Progenitor cell of endocrine pancreas (in vitro differentiated cells): ENCODE results near the gene UPK1A. TPM values are rescaled to one million over a fixed set of nuclear protein-coding genes. Genes with fewer than 3 reads are reported as not detected.

Experiments used
- DNase-seq: peaks from one replicate; pipeline ENCODE4 v3.0.0; 2021; ENCODE audit warnings: low spot score; ENCODE audit not compliant: unreplicated experiment
- H3K27ac Mint-ChIP-seq: 2 replicates; pipeline ENCODE4 v1.8.0; 2021; ENCODE audit warnings: mild to moderate bottlenecking, moderate library complexity, mixed read lengths
- H3K27me3 Mint-ChIP-seq: 2 replicates; pipeline ENCODE4 v1.8.0; 2021; ENCODE audit warnings: mixed read lengths
- H3K36me3 Mint-ChIP-seq: 2 replicates; pipeline ENCODE4 v1.8.0; 2022; ENCODE audit warnings: mixed read lengths; ENCODE audit not compliant: insufficient read depth
- H3K4me1 Mint-ChIP-seq: 2 replicates; pipeline ENCODE4 v1.8.0; 2021; ENCODE audit warnings: low read depth, mixed read lengths
- H3K4me3 Mint-ChIP-seq: 2 replicates; pipeline ENCODE4 v1.8.0; 2021; ENCODE audit warnings: low read depth, mild to moderate bottlenecking, moderate library complexity, mixed read lengths
- H3K9me3 Mint-ChIP-seq: 2 replicates; pipeline ENCODE4 v1.8.0; 2021; ENCODE audit warnings: low read depth, mixed read lengths
- total RNA-seq: library from RNA; stranded (reverse); gene quantifications from 2 replicates; pipeline ENCODE4 v1.2.1, GENCODE V29; 2021
- TF ChIP-seq, protein P1 (sequence below): fragments of 200-600 bp; sonication (generic); IDR thresholded peaks from one replicate; pipeline ENCODE4 v1.5.0; 2021; ENCODE audit warnings: antibody characterized with exemption, mild to moderate bottlenecking; ENCODE audit not compliant: unreplicated experiment

The UPK1A gene
- total RNA-seq, 1 donor from 2014 or later: not detected

DNA sequence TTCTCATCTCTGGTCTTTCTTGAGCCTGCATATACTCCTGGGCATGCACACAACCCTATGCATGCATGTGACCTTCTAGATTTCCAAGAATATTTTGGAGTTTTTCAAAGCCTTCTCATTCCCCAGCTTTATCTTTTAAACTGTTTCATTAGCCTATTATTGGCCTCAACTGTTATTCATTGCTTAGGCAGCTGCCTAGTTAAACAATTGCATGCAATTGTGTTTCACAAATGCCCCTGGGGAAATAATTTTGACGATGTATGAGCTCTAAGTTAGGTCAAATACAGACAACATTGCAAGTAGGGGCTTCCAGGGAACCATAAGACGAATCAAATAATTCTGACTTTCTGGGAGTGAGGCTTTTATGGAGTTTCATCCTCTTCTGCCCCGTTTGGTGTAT lies 2.3 kb upstream of the UPK1A start:
- Mint-ChIP-seq H3K27ac (no peak overlapping the region), H3K36me3 (peaks cover 15% of the 10 kb centered on the region), H3K9me3 (no peaks in the 10 kb centered on the region), H3K4me1 (peaks cover 3% of the 10 kb centered on the region), H3K27me3 (peaks cover 4% of the 10 kb centered on the region), H3K4me3 (no peak overlapping the region)
- TF ChIP-seq, protein P1, sequence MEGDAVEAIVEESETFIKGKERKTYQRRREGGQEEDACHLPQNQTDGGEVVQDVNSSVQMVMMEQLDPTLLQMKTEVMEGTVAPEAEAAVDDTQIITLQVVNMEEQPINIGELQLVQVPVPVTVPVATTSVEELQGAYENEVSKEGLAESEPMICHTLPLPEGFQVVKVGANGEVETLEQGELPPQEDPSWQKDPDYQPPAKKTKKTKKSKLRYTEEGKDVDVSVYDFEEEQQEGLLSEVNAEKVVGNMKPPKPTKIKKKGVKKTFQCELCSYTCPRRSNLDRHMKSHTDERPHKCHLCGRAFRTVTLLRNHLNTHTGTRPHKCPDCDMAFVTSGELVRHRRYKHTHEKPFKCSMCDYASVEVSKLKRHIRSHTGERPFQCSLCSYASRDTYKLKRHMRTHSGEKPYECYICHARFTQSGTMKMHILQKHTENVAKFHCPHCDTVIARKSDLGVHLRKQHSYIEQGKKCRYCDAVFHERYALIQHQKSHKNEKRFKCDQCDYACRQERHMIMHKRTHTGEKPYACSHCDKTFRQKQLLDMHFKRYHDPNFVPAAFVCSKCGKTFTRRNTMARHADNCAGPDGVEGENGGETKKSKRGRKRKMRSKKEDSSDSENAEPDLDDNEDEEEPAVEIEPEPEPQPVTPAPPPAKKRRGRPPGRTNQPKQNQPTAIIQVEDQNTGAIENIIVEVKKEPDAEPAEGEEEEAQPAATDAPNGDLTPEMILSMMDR: no peak
- no peak for DNase-seq

DNA sequence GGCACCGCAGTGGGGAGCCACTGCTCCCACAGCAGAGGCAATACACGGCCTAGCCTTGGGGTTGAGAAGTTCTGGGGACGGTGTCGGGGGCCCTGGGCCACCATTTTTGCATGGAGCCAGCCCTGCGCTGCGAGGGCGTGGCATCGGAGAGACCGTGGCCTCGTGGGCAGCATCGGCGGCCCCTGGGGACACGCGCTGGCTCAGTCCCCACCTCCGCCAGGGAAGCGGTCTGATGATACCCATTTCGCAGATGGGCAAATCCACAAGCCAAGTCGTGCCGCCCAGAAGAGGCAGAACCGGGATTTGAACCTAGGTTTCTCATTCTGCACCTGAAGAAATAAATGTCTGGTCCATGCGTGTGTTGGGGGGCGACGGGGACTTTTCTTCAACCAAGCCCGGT lies 1.2 kb upstream of the UPK1A start:
- Mint-ChIP-seq H3K9me3 (no peaks in the 10 kb centered on the region), H3K4me1 (peaks cover 3% of the 10 kb centered on the region)
- no peak for DNase-seq

GRCh38 chr19:35665604-35666003 lies 713 bp upstream of the UPK1A start:
- no peak overlapping the region for H3K27ac Mint-ChIP-seq
- H3K4me1 Mint-ChIP-seq: peaks cover 3% of the 10 kb centered on the region
- H3K36me3 Mint-ChIP-seq: peaks cover 13% of the 10 kb centered on the region
- no peak overlapping the region for H3K4me3 Mint-ChIP-seq
- H3K9me3 Mint-ChIP-seq: no peaks in the 10 kb centered on the region
- no peak for DNase-seq
- H3K27me3 Mint-ChIP-seq: peaks cover 16% of the 10 kb centered on the region
- TF ChIP-seq, protein P1: no peak

More for the DNA sequence above, 1.2 kb upstream of the UPK1A start:
- H3K36me3 Mint-ChIP-seq: peaks cover 13% of the 10 kb centered on the region
- H3K27ac Mint-ChIP-seq: no peak overlapping the region
- no peak overlapping the region for H3K4me3 Mint-ChIP-seq
- TF ChIP-seq, protein P1: no peak
- H3K27me3 Mint-ChIP-seq: peaks cover 16% of the 10 kb centered on the region

DNA sequence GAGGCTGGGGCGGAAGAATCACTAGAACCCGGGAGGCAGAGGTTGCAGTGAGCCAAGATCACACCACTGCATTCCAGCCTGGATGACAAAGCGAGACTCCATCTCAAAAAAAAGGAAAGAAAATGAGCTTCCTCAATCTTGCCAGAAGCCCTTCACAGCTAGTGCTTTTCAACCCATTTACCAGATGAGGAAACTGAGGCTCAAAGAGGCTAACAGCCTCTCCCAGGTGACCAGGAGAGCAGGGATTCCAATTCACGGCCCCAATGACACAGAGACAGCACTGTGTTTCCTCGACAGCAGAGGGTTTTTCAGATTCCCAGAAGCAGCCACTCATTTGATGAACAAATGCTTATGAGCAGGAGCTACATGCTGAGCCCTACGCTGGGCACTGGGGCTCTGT lies 3.2 kb downstream of the UPK1A start:
- TF ChIP-seq, protein P1: no peak
- DNase-seq: no peak
- H3K27me3 Mint-ChIP-seq: peaks cover 43% of the 10 kb centered on the region
- H3K27ac Mint-ChIP-seq: no peak overlapping the region
- peaks cover 4% of the 10 kb centered on the region for H3K4me1 Mint-ChIP-seq
- no peaks in the 10 kb centered on the region for H3K36me3 Mint-ChIP-seq
- no peaks in the 10 kb centered on the region for H3K9me3 Mint-ChIP-seq
- no peak overlapping the region for H3K4me3 Mint-ChIP-seq

DNA sequence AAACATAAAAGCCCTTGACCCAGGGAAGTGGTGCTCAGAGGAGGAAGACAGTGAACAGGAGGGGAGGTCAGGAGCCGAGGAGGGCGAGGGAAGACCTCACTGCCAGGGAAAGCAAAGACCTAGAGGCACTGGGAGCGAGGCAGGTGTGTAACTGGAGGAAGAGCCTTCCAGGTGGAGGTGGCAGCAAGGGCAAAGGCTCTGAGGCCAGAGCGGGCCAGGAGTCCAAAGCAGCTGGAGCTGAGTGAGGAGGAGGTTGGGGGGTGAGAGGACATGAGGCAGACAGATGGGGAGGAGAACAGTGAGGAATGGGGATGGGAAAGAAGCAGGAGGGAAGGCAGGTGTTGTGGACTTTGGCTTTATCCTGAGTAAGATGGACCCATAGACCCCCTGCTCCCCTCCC lies 3.7 kb downstream of the UPK1A start:
- TF ChIP-seq, protein P1: no peak
- Mint-ChIP-seq H3K36me3 (no peaks in the 10 kb centered on the region), H3K4me1 (peaks cover 4% of the 10 kb centered on the region), H3K27me3 (peaks cover 44% of the 10 kb centered on the region), H3K27ac (no peak overlapping the region), H3K9me3 (no peaks in the 10 kb centered on the region), H3K4me3 (no peak overlapping the region)
- DNase-seq: no peak
